CD4-positive, alpha-beta T cell treated with Interleukin-12 subunit alpha and Interleukin-12 subunit beta, for 1 hour (primary cell): Measurements from ENCODE around the gene KRTAP4-9.
"Not testable (repeated sequence)": the region's sequence is repeated elsewhere in the genome, so short reads cannot be mapped to it uniquely, and the experiment has no call there.

Experiments used
- DNase-seq: peaks from one replicate; pipeline ENCODE4 v3.0.0-alpha.2; 2020

The KRTAP4-9 gene

DNA sequence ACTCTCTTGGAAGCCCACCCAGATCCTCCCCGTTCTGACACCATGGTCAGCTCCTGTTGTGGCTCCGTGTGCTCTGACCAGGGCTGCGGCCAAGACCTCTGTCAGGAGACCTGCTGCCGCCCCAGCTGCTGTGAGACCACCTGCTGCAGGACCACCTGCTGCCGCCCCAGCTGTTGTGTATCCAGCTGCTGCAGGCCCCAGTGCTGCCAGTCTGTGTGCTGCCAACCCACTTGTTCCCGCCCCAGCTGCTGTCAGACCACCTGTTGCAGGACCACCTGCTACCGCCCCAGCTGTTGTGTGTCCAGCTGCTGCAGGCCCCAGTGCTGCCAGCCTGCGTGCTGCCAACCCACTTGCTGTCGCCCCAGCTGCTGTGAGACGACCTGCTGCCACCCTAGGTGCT, at the start of gene KRTAP4-9:
TSS of gene KRTAP4-9 (plus strand) at position 43 of the 400 bp plus-strand sequence. CDS start at position 43, 0 bp downstream.
- not testable (repeated sequence) for DNase-seq

- no peak for DNase-seq
These were observed 47.6 kb upstream of the KRTAP4-9 start for GRCh38 chr17:41057547-41057946.

GRCh38 chr17:41058741-41059140, 46.4 kb upstream of the KRTAP4-9 start:
- DNase-seq: no peak

GRCh38 chr17:41059276-41060051, 45.7 kb upstream of the KRTAP4-9 start:
- DNase-seq: not testable (repeated sequence)

- no peak for DNase-seq
These were observed 45.1 kb upstream of the KRTAP4-9 start, which contains the start of gene KRTAP2-3 for GRCh38 chr17:41060052-41060604. TSS of gene KRTAP2-3 (minus strand) at chr17:41060114. CDS start at chr17:41060050, 64 bp downstream.

DNA sequence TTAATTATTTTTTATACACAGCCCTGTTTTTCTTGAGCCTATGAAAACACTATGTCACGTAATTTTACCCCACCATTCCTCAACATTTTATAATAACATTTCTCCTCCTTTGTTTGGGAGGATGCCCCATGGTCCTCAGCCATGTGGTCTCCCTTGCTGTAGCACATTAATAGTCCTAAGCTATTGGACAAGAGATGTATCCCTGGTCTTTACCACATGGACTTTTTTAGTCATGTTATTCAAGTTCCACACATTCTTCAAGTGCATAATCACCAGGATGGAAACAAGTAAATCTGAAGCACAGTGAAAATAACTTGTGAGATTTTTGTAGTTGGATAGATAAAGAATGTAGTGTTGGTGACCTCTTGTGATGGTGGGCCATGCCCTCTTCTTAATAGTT, 43.2 kb upstream of the KRTAP4-9 start:
- no peak for DNase-seq

DNA sequence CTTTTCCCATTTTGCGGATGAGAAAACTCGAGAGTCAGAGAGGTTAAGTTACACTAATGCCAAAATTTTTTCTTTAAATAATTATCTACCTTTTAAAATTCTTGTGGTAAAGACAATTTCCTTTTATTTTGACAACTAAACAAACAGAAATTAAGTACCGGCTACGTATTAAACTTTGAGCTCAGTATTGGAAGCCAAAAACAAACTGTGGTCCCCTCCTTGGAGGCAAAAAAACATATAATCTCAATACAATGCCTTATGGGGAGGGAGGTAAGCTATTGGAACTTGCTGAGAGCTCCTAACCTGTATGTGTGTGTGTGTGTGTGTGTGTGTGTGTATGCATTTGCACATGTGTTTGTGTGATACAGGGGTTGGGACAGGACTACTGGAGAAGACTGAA, 41.7 kb upstream of the KRTAP4-9 start:
- DNase-seq: no peak

- DNase-seq: no peak
These were observed 40.9 kb upstream of the KRTAP4-9 start for GRCh38 chr17:41064301-41064700.

- not testable (repeated sequence) for DNase-seq
These were observed 40.0 kb upstream of the KRTAP4-9 start for GRCh38 chr17:41065016-41065689.

GRCh38 chr17:41065829-41066624, 39.2 kb upstream of the KRTAP4-9 start, which contains the start of gene KRTAP2-4:
TSS of gene KRTAP2-4 (minus strand) at chr17:41065879. CDS start at chr17:41065845, 34 bp downstream.
- no peak for DNase-seq

DNA sequence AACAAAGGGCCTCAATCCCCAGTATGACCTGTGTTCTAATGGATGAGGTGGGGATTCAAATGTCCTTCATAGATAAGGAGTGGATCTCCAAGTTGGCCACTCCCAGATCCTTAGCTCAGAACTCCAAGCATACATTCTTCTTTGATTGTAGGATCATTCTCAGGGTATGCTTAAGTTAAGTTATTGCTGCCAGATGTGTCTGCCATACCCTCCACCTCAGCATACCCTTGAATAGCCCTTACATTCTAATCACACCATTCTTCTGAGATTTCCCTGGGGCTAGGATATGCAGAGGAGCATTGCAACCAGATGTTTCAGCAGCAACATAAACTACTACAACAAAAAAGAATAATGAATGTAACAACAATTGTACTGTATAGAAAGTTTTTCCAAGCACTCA, 37.9 kb upstream of the KRTAP4-9 start:
- no peak for DNase-seq

DNA sequence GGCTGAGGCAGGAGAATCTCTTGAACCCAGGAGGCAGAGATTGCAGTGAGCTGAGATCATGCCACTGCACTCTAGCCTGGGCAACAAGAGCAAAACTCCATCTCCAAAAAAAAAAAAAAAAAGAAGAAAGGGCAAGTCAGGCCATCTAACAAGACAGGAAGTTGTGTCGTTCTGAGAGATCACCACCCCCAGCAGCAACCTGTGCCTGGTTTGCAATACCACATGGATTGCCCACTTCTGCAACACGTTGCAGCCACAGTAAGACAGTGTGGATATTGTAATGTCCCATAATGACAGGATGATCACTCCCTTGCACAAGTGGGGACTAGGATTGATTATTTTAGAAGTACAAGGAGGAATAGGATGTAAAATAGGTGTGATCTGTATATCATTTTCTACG, 36.2 kb upstream of the KRTAP4-9 start:
- DNase-seq: no peak

GRCh38 chr17:41071606-41072360, 33.4 kb upstream of the KRTAP4-9 start:
- no peak for DNase-seq

GRCh38 chr17:41073676-41074075, 31.5 kb upstream of the KRTAP4-9 start:
- no peak for DNase-seq

- no peak for DNase-seq
These were observed 28.4 kb upstream of the KRTAP4-9 start for GRCh38 chr17:41076788-41077187.

- no peak for DNase-seq
These were observed 22.6 kb upstream of the KRTAP4-9 start for GRCh38 chr17:41082626-41083025.

DNA sequence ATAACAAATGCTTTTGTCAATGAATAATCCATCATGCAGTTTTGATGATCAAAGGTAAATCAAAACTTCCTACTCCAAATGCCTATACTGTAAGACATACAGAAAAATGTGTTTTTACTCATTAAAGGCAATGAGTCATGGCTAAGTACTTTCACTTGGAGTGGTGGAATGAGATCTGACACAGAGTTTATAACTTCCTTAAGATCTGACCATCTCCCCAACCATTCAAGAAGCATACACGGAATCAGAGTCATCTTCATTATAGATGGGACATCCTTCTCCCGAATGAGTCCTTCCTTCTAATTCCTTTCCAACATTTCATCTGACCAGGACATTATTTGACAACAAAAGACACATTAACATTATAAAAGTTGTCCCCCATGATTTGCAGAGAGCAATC, 21.8 kb upstream of the KRTAP4-9 start:
- DNase-seq: not testable (repeated sequence)

- DNase-seq: not testable (repeated sequence)
These were observed 20.9 kb upstream of the KRTAP4-9 start, which contains the start of gene KRTAP4-7 for GRCh38 chr17:41084100-41084856. TSS of gene KRTAP4-7 (plus strand) at chr17:41084150. CDS start at chr17:41084207, 57 bp downstream.

- not testable (repeated sequence) for DNase-seq
These were observed 16.3 kb upstream of the KRTAP4-9 start for GRCh38 chr17:41088760-41089352.

DNA sequence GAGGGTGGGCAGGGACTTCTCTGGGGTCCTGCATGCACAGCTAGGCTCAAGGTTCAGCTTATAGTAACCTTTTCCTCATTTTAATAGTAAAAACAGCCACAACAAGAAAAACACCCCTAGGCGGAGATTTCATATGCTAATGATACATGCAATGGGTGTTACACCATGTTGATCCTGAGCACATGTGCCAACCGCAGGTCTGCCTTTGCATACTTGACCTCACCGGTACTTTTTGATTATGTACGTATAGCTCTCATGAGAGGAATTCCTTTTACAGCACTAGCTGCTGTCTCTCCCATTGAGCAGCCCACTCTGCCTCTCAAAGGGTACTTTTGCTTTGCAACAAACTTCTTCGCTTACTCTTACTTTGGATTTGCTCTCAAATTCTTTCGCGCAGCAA, 9.1 kb upstream of the KRTAP4-9 start:
- no peak for DNase-seq

DNA sequence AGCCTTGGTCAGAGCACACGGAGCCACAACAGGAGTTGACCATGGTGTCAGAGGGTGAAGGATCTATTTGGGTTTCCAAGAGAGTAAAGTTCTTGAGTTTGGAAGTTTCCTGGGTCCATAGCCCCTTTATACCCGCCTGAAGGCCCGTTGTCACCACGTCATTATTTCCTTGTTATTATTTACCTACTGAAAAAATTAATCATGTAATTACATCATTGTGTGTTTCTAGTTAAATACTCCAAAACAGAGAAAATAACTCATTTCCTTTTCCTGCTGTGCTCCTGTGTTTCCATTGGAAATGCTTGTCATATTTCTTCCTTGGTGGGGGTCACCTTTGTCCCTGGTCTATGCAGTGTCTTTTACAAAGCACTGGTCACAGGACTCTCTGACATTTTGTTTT, 7.1 kb upstream of the KRTAP4-9 start, which contains the start of gene KRTAP4-8:
TSS of gene KRTAP4-8 (minus strand) at position 101 of the 400 bp plus-strand sequence. CDS start at position 43, 58 bp downstream.
- no peak for DNase-seq
